Calu3 (cell line): Measurements from ENCODE around the gene TMEM9B. TPM values are rescaled to one million over a fixed set of nuclear protein-coding genes. Genes with fewer than 3 reads are reported as not detected.
"Not testable (repeated sequence)": the region's sequence is repeated elsewhere in the genome, so short reads cannot be mapped to it uniquely, and the experiment has no call there.

Experiments
- BruUV-seq: library from RNA; stranded (reverse); fragments of 400-500 nt; replicated peaks from 2 replicates; lab custom pipeline; 2021; lab: Mats Ljungman, UMichigan
- CTCF ChIA-PET: fragments of 300-600 bp; sonication (Branson Sonifier 250); formaldehyde crosslinking; loops from one replicate; lab custom pipeline; 2022; ENCODE audit warnings: antibody characterized with exemption; lab: Charles Lee
- DNase-seq: peaks from one replicate; pipeline ENCODE4 v3.0.0; 2022
- H3K27ac Mint-ChIP-seq: one replicate; pipeline ENCODE4 v1.8.0; 2022; ENCODE audit warnings: mixed read lengths; ENCODE audit not compliant: unreplicated experiment
- H3K27me3 Mint-ChIP-seq: one replicate; pipeline ENCODE4 v1.8.0; 2022; ENCODE audit warnings: mixed read lengths; ENCODE audit not compliant: unreplicated experiment
- H3K36me3 Mint-ChIP-seq: one replicate; pipeline ENCODE4 v1.8.0; 2022; ENCODE audit warnings: mild to moderate bottlenecking, moderate library complexity, mixed read lengths; ENCODE audit not compliant: insufficient read depth, unreplicated experiment
- H3K4me1 Mint-ChIP-seq: one replicate; pipeline ENCODE4 v1.8.0; 2022; ENCODE audit warnings: mild to moderate bottlenecking, low read depth, mixed read lengths; ENCODE audit not compliant: unreplicated experiment
- H3K4me3 Mint-ChIP-seq: one replicate; pipeline ENCODE4 v1.8.0; 2022; ENCODE audit warnings: mild to moderate bottlenecking, low read depth, moderate library complexity, mixed read lengths; ENCODE audit not compliant: unreplicated experiment
- H3K9me3 Mint-ChIP-seq: one replicate; pipeline ENCODE4 v1.8.0; 2022; ENCODE audit warnings: low read depth, mixed read lengths; ENCODE audit not compliant: unreplicated experiment
- CTCF ChIP-seq: fragments of 200-600 bp; IDR thresholded peaks from one replicate; pipeline ENCODE4 v1.8.0; 2022; ENCODE audit warnings: antibody characterized with exemption; ENCODE audit not compliant: unreplicated experiment
- intact Hi-C: fragments of 100-400 bp; cut with micrococcal nuclease; formaldehyde crosslinking; loops from one replicate; pipeline ENCODE4 v1.10.0; 2022; ENCODE audit not compliant: unreplicated experiment
- total RNA-seq: library from RNA; stranded (reverse); gene quantifications from 2 replicates; pipeline ENCODE4 v1.2.3, GENCODE V29; 2022

Gene TMEM9B
- total RNA-seq, 1 experiment from 2014 or later, result 31.5 TPM

GRCh38 chr11:8989453-8989852 lies 25.2 kb upstream of the TMEM9B start:
- no peak for TF ChIP-seq CTCF
- intact Hi-C loops, result no loop called here
- no peak overlapping the region for H3K27ac Mint-ChIP-seq
- no peak overlapping the region for H3K4me3 Mint-ChIP-seq
- no peaks in the 10 kb centered on the region for H3K4me1 Mint-ChIP-seq
- no peak for DNase-seq
- H3K27me3 Mint-ChIP-seq, result peaks cover 73% of the 10 kb centered on the region
- no peaks in the 10 kb centered on the region for H3K36me3 Mint-ChIP-seq
- CTCF ChIA-PET, result no interaction called here
- BruUV-seq, result no TSS peak
- H3K9me3 Mint-ChIP-seq, result no peaks in the 10 kb centered on the region

- no peak overlapping the region for H3K4me3 Mint-ChIP-seq
- no peaks in the 10 kb centered on the region for H3K36me3 Mint-ChIP-seq
- no peak overlapping the region for H3K27ac Mint-ChIP-seq
- intact Hi-C loops, result no loop called here
- no peaks in the 10 kb centered on the region for H3K9me3 Mint-ChIP-seq
- CTCF ChIA-PET, result no interaction called here
- DNase-seq, result no peak
- peaks cover 72% of the 10 kb centered on the region for H3K27me3 Mint-ChIP-seq
- TF ChIP-seq CTCF, result no peak
- H3K4me1 Mint-ChIP-seq, result no peaks in the 10 kb centered on the region
- BruUV-seq, result no TSS peak
Measured at GRCh38 chr11:8988329-8989234, 24.3 kb upstream of the TMEM9B start.

GRCh38 chr11:8987446-8987845 lies 23.2 kb upstream of the TMEM9B start:
- Mint-ChIP-seq H3K36me3 (no peaks in the 10 kb centered on the region), H3K9me3 (no peaks in the 10 kb centered on the region), H3K27ac (no peak overlapping the region), H3K4me1 (no peaks in the 10 kb centered on the region), H3K4me3 (no peak overlapping the region), H3K27me3 (peaks cover 66% of the 10 kb centered on the region)
- BruUV-seq, result no TSS peak
- DNase-seq, result no peak
- intact Hi-C loops, result no loop called here
- no peak for TF ChIP-seq CTCF
- CTCF ChIA-PET, result interaction anchor here (0.5 kb wide), 1 partner anchor 18 kb away, joined by 3 read pairs; no protein-coding TSS in a partner anchor

- intact Hi-C loops, H3K4me1 Mint-ChIP-seq, H3K4me3 Mint-ChIP-seq, DNase-seq, H3K9me3 Mint-ChIP-seq, BruUV-seq, H3K27ac Mint-ChIP-seq, H3K36me3 Mint-ChIP-seq: not testable (repeated sequence)
- CTCF ChIA-PET, result interaction anchor here (0.5 kb wide), 1 partner anchor 18 kb away, joined by 3 read pairs; no protein-coding TSS in a partner anchor
- H3K27me3 Mint-ChIP-seq, result peaks cover 66% of the 10 kb centered on the region
Measured at GRCh38 chr11:8986772-8987171, 22.5 kb upstream of the TMEM9B start.

GRCh38 chr11:8985462-8985861 lies 21.2 kb upstream of the TMEM9B start:
- Mint-ChIP-seq H3K27ac (no peak overlapping the region), H3K4me1 (no peaks in the 10 kb centered on the region), H3K36me3 (no peaks in the 10 kb centered on the region), H3K9me3 (no peaks in the 10 kb centered on the region), H3K27me3 (peaks cover 73% of the 10 kb centered on the region), H3K4me3 (no peak overlapping the region)
- no peak for DNase-seq
- intact Hi-C loops, result no loop called here
- no TSS peak for BruUV-seq
- CTCF ChIA-PET, result no interaction called here
- no peak for TF ChIP-seq CTCF
